Panc1 (cell line): ENCODE data around the gene REN. TPM values are rescaled to one million over a fixed set of nuclear protein-coding genes. Genes with fewer than 3 reads are reported as not detected.

Experiments used
- ATAC-seq: fragments of 200-7000 bp; cut with Tn5 transposase; 2 replicates; pipeline ENCODE4 v1.9.1; 2020; ENCODE audit warnings: mild to moderate bottlenecking, moderate library complexity
- BruUV-seq: library from RNA; stranded (reverse); fragments of 400-500 nt; replicated peaks from 2 replicates; lab custom pipeline; 2021; lab: Mats Ljungman, UMichigan
- CTCF ChIA-PET: fragments of 300-600 bp; sonication (Branson Sonifier 250); formaldehyde crosslinking; loops from one replicate; lab custom pipeline; 2022; ENCODE audit warnings: antibody characterized with exemption; lab: Charles Lee
- POLR2A ChIA-PET: fragments of 300-600 bp; sonication (Branson Sonifier 250); formaldehyde crosslinking; loops from one replicate; lab custom pipeline; 2022; ENCODE audit warnings: antibody characterized with exemption; lab: Charles Lee
- DNase-seq: peaks from one replicate; pipeline ENCODE4 v3.0.0-alpha.2; 2010; ENCODE audit warnings: low read depth, low spot score
- H3K27ac ChIP-seq: 2 replicates; pipeline ENCODE4 v1.5.1; 2011; ENCODE audit warnings: mild to moderate bottlenecking, low read length, inconsistent platforms
- H3K27me3 ChIP-seq: fragments of 200-500 bp; sonication (Bioruptor generic); 2 replicates; pipeline ENCODE4 v1.6.0; 2014; ENCODE audit warnings: low read length, inconsistent platforms; ENCODE audit not compliant: control insufficient read depth, insufficient read depth
- H3K36me3 ChIP-seq: fragments of 200-500 bp; sonication (Bioruptor generic); 2 replicates; pipeline ENCODE4 v1.5.1; 2014; ENCODE audit warnings: inconsistent platforms, mild to moderate bottlenecking, low read length, moderate library complexity; ENCODE audit not compliant: control insufficient read depth, insufficient read depth
- H3K4me1 ChIP-seq: 2 replicates; pipeline ENCODE4 v1.5.1; 2011; ENCODE audit warnings: inconsistent platforms, mild to moderate bottlenecking, low read length, moderate library complexity; ENCODE audit not compliant: control insufficient read depth, insufficient read depth
- H3K4me3 ChIP-seq, 2 experiments: 2 replicates each; pipeline ENCODE4 v1.5.1; 2011 to 2012; ENCODE audit warnings: low read depth in 2 of 2, low read length in 2 of 2, mild to moderate bottlenecking in 2 of 2, inconsistent platforms in 1 of 2, moderate library complexity in 1 of 2
- H3K9me3 ChIP-seq: fragments of 200-500 bp; sonication (Bioruptor generic); 2 replicates; pipeline ENCODE4 v1.5.1; 2014; ENCODE audit warnings: low read depth, mild to moderate bottlenecking, inconsistent platforms, low read length, moderate library complexity; ENCODE audit not compliant: control insufficient read depth, insufficient read depth
- CTCF ChIP-seq: fragments of 450-650 bp; IDR thresholded peaks from 2 replicates; pipeline ENCODE4 v1.5.1; 2017; ENCODE audit warnings: mild to moderate bottlenecking
- POLR2AphosphoS5 ChIP-seq: IDR thresholded peaks from 2 replicates; pipeline ENCODE4 v1.6.1; 2012; ENCODE audit warnings: mild to moderate bottlenecking, low read depth, low read length, moderate library complexity
- SIN3A ChIP-seq: IDR thresholded peaks from 2 replicates; pipeline ENCODE4 v1.6.1; 2012; ENCODE audit warnings: low read depth, mild to moderate bottlenecking, low read length, moderate library complexity, borderline replicate concordance; ENCODE audit not compliant: insufficient read depth
- TCF7L2 ChIP-seq: IDR thresholded peaks from 2 replicates; pipeline ENCODE4 v1.6.1; 2011; ENCODE audit warnings: mild to moderate bottlenecking, low read depth, low read length, inconsistent platforms
- in situ Hi-C: cut with HindIII; loops from 2 replicates; pipeline ENCODE4 v1.10.0; 2016; ENCODE audit warnings: low sequenced_read_pairs, low pct_unique_long_range_greater_than_20kb
- intact Hi-C: fragments of 100-400 bp; cut with micrococcal nuclease; formaldehyde crosslinking; loops from one replicate; pipeline ENCODE4 v1.10.0; 2022; ENCODE audit not compliant: unreplicated experiment
- total RNA-seq: library from RNA; stranded (reverse); gene quantifications from one replicate; pipeline ENCODE4 v1.2.1, GENCODE V29; 2021; ENCODE audit not compliant: unreplicated experiment
- TF ChIP-seq, protein P1 (sequence below), 2 experiments: IDR thresholded peaks; 2 replicates each; pipeline ENCODE4 v1.6.1; 2011 to 2012; ENCODE audit warnings: low read depth in 2 of 2, control low read depth in 1 of 2, low read length in 1 of 2, mild to moderate bottlenecking in 1 of 2, moderate library complexity in 1 of 2; ENCODE audit not compliant: insufficient read depth in 1 of 2

The REN gene
- total RNA-seq, 1 experiment from 2014 or later, result not detected

- Histone ChIP-seq H3K9me3 (no peaks in the 10 kb centered on the region), H3K27me3 (no peaks in the 10 kb centered on the region), H3K4me1 (peaks cover 29% of the 10 kb centered on the region), H3K27ac (no peak overlapping the region), H3K4me3 (no peak overlapping the region), H3K36me3 (no peaks in the 10 kb centered on the region)
- ChIA-PET POLR2A (no interaction called here), CTCF (no interaction called here)
- intact Hi-C loops (no loop called here), in situ Hi-C loops (no loop called here)
- TF ChIP-seq, protein P1, sequence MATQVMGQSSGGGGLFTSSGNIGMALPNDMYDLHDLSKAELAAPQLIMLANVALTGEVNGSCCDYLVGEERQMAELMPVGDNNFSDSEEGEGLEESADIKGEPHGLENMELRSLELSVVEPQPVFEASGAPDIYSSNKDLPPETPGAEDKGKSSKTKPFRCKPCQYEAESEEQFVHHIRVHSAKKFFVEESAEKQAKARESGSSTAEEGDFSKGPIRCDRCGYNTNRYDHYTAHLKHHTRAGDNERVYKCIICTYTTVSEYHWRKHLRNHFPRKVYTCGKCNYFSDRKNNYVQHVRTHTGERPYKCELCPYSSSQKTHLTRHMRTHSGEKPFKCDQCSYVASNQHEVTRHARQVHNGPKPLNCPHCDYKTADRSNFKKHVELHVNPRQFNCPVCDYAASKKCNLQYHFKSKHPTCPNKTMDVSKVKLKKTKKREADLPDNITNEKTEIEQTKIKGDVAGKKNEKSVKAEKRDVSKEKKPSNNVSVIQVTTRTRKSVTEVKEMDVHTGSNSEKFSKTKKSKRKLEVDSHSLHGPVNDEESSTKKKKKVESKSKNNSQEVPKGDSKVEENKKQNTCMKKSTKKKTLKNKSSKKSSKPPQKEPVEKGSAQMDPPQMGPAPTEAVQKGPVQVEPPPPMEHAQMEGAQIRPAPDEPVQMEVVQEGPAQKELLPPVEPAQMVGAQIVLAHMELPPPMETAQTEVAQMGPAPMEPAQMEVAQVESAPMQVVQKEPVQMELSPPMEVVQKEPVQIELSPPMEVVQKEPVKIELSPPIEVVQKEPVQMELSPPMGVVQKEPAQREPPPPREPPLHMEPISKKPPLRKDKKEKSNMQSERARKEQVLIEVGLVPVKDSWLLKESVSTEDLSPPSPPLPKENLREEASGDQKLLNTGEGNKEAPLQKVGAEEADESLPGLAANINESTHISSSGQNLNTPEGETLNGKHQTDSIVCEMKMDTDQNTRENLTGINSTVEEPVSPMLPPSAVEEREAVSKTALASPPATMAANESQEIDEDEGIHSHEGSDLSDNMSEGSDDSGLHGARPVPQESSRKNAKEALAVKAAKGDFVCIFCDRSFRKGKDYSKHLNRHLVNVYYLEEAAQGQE (IDR thresholded peaks at IDR 0.05; ENCODE audit: insufficient read depth in 1 of 2, low read depth in 2 of 2, low read length in 1 of 2), result no peak
- TF ChIP-seq TCF7L2, result no peak
- no peak for TF ChIP-seq SIN3A
- no peak for TF ChIP-seq CTCF
- no peak for TF ChIP-seq POLR2AphosphoS5
- DNase-seq (no peak), ATAC-seq (no peak)
- BruUV-seq, result no TSS peak
Observed at GRCh38 chr1:204108312-204109141, 57.6 kb downstream of the REN start.

DNA sequence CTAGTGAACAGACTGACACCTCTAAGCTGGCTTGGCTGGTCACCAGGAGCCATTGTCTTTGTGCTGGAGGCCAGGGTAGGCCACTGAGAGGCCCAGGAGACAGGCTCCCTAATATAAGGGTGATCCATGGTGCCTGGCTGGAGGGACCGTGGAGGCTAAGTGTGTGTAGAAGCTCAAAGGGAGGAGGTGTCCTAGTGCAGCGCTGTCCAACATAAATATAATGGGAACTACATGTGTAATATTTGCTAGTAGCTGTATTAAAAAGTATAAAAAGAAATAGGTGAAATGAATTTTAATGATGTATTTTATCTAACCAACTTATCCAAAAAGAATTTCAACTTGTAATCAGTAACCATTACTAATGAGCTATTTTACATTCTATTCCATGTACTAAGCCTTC is 58.2 kb downstream of the REN start:
- BruUV-seq, result no TSS peak
- POLR2A ChIA-PET, result no interaction called here
- H3K27ac ChIP-seq, result no peak overlapping the region
- no peaks in the 10 kb centered on the region for H3K36me3 ChIP-seq
- intact Hi-C loops, result no loop called here
- no peaks in the 10 kb centered on the region for H3K9me3 ChIP-seq
- H3K4me3 ChIP-seq, result no peak overlapping the region
- no peak for ATAC-seq
- CTCF ChIA-PET, result no interaction called here
- TF ChIP-seq POLR2AphosphoS5, result no peak
- TF ChIP-seq SIN3A, result no peak
- no peak for TF ChIP-seq TCF7L2
- TF ChIP-seq, protein P1 (IDR thresholded peaks at IDR 0.05; ENCODE audit: insufficient read depth in 1 of 2, low read depth in 2 of 2, low read length in 1 of 2), result no peak
- TF ChIP-seq CTCF, result no peak
- peaks cover 36% of the 10 kb centered on the region for H3K4me1 ChIP-seq
- H3K27me3 ChIP-seq, result no peaks in the 10 kb centered on the region
- DNase-seq, result no peak
- in situ Hi-C loops, result no loop called here
